ENCODE results near the gene CAPN5. TPM values are rescaled to one million over a fixed set of nuclear protein-coding genes. Genes with fewer than 3 reads are reported as not detected.

The CAPN5 gene
- total and polyA plus RNA-seq, 4 donors = 6.5 to 25.8 (median 18.2) TPM

- H3K27ac ChIP-seq (ENCODE audit: low read depth in 1 of 2, low read length in 2 of 2) = no peak overlapping the region
- H3K4me1 ChIP-seq (ENCODE audit: control insufficient read depth in 4 of 4, insufficient read depth in 4 of 4, low read length in 3 of 4) = no peaks in the 10 kb centered on the region
- H3K27me3 ChIP-seq (ENCODE audit: control insufficient read depth in 4 of 4, insufficient read depth in 4 of 4, low read length in 3 of 4) = no peaks in the 10 kb centered on the region
- 92% methylated on average over 12 of the region's 12 CpGs for WGBS
- H3K9me3 ChIP-seq (ENCODE audit: control insufficient read depth in 4 of 4, low read length in 3 of 4) = no peaks in the 10 kb centered on the region
- no peak for DNase-seq (ENCODE audit: low spot score)
- H3K36me3 ChIP-seq (ENCODE audit: control insufficient read depth in 4 of 4, insufficient read depth in 3 of 4, low read depth in 1 of 4, low read length in 3 of 4) = peaks cover 12 to 90% (median 36%) of the 10 kb centered on the region in 4 donors
- TF ChIP-seq RXRA (IDR thresholded peaks at IDR 0.05) (no peak), NR2F2 (IDR thresholded peaks at IDR 0.05) (no peak), GABPA (IDR thresholded peaks at IDR 0.05 in 1 of 2, conservative IDR thresholded peaks at IDR 0.05 in 1 of 2) (no peak), HNF4A (conservative IDR thresholded peaks at IDR 0.05) (no peak), CTCF (IDR thresholded peaks at IDR 0.05; ENCODE audit: low read depth, low read length, missing input control) (no peak), EGR1 (IDR thresholded peaks at IDR 0.05; ENCODE audit: low read depth in 2 of 2) (no peak), TAF1 (conservative IDR thresholded peaks at IDR 0.05) (no peak), ATF3 (IDR thresholded peaks at IDR 0.05) (no peak), JUND (IDR thresholded peaks at IDR 0.05) (no peak), FOXA2 (IDR thresholded peaks at IDR 0.05) (no peak), MAX (IDR thresholded peaks at IDR 0.05) (no peak), SP1 (IDR thresholded peaks at IDR 0.05) (no peak), HNF4G (IDR thresholded peaks at IDR 0.05) (no peak), ZBTB33 (IDR thresholded peaks at IDR 0.05) (no peak), RAD21 (IDR thresholded peaks at IDR 0.05) (no peak), YY1 (IDR thresholded peaks at IDR 0.05) (no peak), REST (IDR thresholded peaks at IDR 0.05) (no peak), FOXA1 (IDR thresholded peaks at IDR 0.05) (no peak)
- no peak overlapping the region for H3K4me3 ChIP-seq (ENCODE audit: low read depth in 1 of 3, low read length in 3 of 3)
- no peak overlapping the region for H3K9ac ChIP-seq (ENCODE audit: low read depth in 1 of 2, low read length in 2 of 2)
These were observed 52.2 kb downstream of the CAPN5 start for GRCh38 chr11:77118971-77119370.

Data from liver (tissue), 9 donors.